ENCODE data around the gene TTC28.

Gene TTC28

GRCh38 chr22:28001171-28001835 is 678.3 kb downstream of the TTC28 start:
- no peak for DNase-seq (ENCODE audit: low read depth)

- no peak for DNase-seq (ENCODE audit: low read depth)
Measured at GRCh38 chr22:28000361-28000760, 679.3 kb downstream of the TTC28 start.

GRCh38 chr22:27999876-28000275 is 679.8 kb downstream of the TTC28 start:
- DNase-seq (ENCODE audit: low read depth): no peak

GRCh38 chr22:27998511-27999410 is 680.9 kb downstream of the TTC28 start:
- no peak for DNase-seq (ENCODE audit: low read depth)

GRCh38 chr22:27997538-27997937 is 682.1 kb downstream of the TTC28 start:
- no peak for DNase-seq (ENCODE audit: low read depth)

- DNase-seq (ENCODE audit: low read depth): no peak
Measured at GRCh38 chr22:27996981-27997380, 682.7 kb downstream of the TTC28 start.

- DNase-seq (ENCODE audit: low read depth): no peak
Measured at GRCh38 chr22:27996529-27996925, 683.1 kb downstream of the TTC28 start.

- DNase-seq (ENCODE audit: low read depth): no peak
Measured at GRCh38 chr22:27995801-27996528, 683.7 kb downstream of the TTC28 start.

- DNase-seq (ENCODE audit: low read depth): no peak
Measured at GRCh38 chr22:27994481-27995331, 684.9 kb downstream of the TTC28 start.

- DNase-seq (ENCODE audit: low read depth): no peak
Measured at GRCh38 chr22:27993774-27994350, 685.8 kb downstream of the TTC28 start.

GRCh38 chr22:27993201-27993635 is 686.4 kb downstream of the TTC28 start:
- no peak for DNase-seq (ENCODE audit: low read depth)

- no peak for DNase-seq (ENCODE audit: low read depth)
Measured at GRCh38 chr22:27992294-27993165, 687.1 kb downstream of the TTC28 start.

GRCh38 chr22:27991586-27992293 is 687.9 kb downstream of the TTC28 start:
- DNase-seq (ENCODE audit: low read depth): no peak

GRCh38 chr22:27990879-27991278 is 688.8 kb downstream of the TTC28 start:
- no peak for DNase-seq (ENCODE audit: low read depth)

- DNase-seq (ENCODE audit: low read depth): no peak
Measured at GRCh38 chr22:27990451-27990840, 689.2 kb downstream of the TTC28 start.

- no peak for DNase-seq (ENCODE audit: low read depth)
Measured at GRCh38 chr22:27989758-27990450, 689.7 kb downstream of the TTC28 start.

GRCh38 chr22:27988704-27989103 is 690.9 kb downstream of the TTC28 start:
- no peak for DNase-seq (ENCODE audit: low read depth)

GRCh38 chr22:27987557-27987956 is 692.1 kb downstream of the TTC28 start:
- no peak for DNase-seq (ENCODE audit: low read depth)

- DNase-seq (ENCODE audit: low read depth): no peak
Measured at GRCh38 chr22:27986937-27987336, 692.7 kb downstream of the TTC28 start.
